T follicular helper cell (primary cell): ENCODE measurements around the gene DNLZ.
A peak's percentile ranks its signal among the peaks of the same experiment; 100 is the strongest.

Source experiments
- DNase-seq: peaks from one replicate; pipeline ENCODE4 v3.0.0-alpha.2; 2020; ENCODE audit warnings: low read depth

Gene DNLZ

DNA sequence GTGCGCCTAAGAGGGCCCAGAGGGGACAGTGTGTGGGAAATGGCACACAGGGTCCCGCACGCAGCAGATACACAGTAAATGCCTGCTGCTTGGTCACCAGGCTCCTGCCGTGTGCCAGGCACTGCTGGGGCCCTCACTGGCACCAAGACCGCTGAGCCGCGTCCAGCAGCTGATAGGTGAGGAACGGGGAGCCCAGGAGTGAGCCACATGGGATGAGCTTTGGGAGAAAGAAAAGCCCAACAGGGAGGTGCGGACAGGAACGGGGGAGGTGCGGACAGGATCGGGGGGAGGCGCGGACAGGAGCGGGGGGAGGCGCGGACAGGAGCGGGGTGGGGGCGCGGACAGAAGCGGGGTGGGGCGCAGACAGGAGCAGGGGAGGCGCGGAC is 19.7 kb downstream of the DNLZ start:
- DNase-seq, result no peak

GRCh38 chr9:136343121-136343883 is 20.2 kb downstream of the DNLZ start:
- no peak for DNase-seq

GRCh38 chr9:136342181-136343120 is 21.1 kb downstream of the DNLZ start:
- DNase-seq, result peak; percentile 24

- DNase-seq, result no peak
These were observed 21.8 kb downstream of the DNLZ start for GRCh38 chr9:136341769-136342168.

DNA sequence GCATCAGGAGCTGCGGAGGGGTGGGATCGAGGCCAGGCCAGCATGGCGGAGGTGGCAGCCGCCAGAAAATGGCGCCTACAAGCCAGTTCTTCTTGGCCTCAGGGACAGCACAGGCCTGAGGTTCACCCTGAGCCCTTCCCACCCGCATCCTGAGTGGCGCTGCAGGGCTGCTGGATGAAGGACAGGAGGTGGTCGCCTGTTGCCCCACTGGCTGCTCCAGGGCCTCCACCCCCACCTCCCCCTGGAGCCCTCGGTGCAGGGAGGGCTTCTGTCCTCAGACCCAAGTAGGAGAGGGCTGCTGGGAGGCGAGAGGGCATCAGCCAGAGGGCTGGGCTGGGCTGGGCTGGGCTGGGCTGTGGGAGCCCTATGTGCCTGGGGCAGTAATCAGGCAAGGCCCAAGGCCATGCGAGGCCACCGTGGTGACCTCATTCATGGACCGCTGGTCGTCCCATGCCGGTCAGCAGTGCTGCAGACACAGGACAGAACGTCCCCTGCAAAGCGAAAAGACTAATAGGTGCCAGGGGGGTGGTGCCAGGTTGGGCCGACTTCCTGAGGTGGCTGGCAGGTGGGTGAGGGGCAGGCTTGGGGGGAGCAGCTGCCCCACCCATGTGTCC is 22.4 kb downstream of the DNLZ start:
- no peak for DNase-seq

GRCh38 chr9:136340356-136341041 is 23.0 kb downstream of the DNLZ start:
- no peak for DNase-seq

DNA sequence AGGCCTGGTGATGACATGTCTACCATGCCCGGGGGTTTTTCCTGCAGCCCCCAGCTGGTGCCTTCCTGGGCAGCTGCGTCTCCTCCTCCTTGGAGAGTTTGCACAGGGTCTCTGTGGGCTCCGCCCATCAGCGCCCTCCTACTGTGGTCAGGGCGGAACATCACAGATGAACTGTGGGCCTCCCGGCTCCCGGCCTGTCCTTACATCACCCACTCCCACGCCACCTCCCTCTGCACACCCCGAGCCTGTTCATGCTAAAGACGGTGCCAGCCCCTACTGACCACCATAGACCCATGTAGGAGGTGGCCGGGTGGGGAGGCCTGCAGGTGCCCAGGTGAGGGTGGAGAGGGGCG is 23.6 kb downstream of the DNLZ start:
- no peak for DNase-seq

DNA sequence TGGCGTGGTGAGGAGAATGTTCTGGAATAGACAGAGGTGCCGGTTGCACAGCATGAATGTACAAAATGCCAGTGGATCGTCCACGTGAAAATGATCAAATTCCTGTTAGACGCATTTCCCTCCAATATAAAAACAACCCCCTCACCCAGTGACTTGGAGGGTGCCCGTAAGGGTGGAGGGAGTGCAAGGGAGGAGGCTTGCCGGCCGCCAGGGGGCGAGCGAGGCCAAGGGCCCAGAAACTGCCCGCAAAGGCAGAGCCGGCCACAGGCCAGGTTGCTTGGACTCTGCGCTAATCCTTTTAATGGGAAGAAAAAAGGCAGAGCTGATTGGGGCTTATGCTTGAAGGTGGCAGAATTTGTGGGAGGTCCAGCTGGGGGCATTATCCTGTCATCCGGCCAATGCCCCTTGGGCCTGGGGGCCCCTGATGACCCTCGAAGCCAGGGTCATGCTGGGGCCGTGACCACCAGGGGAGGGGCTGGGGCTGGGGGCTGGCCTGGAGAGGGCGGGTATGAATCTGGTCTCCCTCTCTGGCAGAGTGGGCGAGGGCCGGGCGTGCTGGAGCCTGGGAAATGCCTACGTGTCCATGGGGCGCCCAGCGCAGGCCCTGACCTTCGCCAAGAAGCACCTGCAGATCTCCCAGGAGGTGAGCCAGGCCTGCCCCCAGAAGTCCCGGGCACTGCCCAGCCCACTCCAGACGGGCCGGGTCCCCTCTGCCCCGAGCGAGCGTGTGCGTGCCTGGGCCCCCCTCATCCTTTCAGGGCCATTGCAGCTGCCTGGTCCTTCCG is 24.2 kb downstream of the DNLZ start:
- DNase-seq, result peak; percentile 11

DNA sequence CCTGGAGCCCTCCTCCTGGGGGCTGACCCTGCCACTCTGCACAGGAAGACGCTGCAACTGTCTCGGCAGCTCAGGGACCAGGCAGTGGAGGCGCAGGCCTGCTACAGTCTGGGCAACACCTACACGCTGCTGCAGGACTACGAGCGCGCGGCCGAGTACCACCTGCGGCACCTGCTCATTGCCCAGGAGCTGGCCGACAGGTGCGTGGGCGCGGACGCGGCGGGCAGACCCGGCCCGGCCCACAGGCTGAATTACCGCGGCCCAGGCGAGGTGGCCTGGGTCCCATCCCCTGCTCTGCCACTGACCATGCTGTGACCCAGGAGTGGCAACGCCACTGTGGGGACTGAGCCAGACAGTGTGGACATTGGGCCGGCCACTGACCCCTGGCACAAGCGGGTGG is 25.0 kb downstream of the DNLZ start:
- DNase-seq, result no peak

DNA sequence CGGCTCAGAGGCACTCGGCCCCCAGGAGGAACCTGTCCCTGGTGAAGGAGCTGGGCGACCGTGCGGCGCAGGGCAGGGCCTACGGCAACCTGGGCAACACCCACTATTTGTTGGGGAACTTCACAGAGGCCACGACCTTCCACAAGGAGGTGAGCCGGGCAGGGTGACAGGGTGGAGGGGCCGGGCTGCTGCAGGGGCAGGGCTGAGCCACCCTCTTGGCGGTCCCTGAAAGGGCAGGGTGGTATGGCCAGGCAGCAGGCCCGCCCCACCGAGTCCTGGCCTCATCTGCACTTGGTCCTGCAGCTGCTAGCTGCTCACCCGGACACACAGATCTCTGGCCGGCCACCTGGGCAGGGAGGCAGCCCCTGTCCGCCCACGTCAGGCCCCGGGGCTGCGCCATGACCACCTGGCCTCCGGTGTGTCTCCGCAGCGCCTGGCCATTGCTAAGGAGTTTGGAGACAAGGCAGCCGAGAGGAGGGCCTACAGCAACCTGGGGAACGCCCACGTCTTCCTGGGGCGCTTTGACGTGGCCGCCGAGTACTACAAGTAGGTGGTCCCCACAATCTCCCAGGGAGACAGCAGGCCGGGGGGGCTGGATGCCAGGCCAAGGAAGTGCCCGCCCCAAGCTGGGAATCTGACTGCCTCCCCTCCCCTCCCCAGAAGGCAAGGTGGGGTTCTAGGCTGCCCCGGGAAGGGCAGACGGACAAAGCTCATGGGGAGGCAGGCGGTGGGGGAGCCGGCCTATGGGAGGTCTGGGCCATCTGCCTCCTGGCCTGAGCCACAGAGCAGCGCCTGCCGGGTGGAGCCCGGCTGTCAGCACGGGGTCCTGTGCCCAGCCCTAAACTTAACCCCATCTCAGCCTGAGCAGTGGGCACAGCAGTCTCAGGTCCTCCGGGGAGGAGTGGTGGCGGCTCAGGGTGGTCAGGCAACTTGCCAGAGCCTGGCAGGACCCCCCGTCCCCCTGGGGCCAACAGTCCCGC is 25.8 kb downstream of the DNLZ start:
- DNase-seq, result no peak

GRCh38 chr9:136336881-136337280 is 26.7 kb downstream of the DNLZ start:
- DNase-seq, result no peak

GRCh38 chr9:136336156-136336870 is 27.2 kb downstream of the DNLZ start:
- no peak for DNase-seq

- DNase-seq, result no peak
These were observed 28.0 kb downstream of the DNLZ start for GRCh38 chr9:136335296-136336155.

DNA sequence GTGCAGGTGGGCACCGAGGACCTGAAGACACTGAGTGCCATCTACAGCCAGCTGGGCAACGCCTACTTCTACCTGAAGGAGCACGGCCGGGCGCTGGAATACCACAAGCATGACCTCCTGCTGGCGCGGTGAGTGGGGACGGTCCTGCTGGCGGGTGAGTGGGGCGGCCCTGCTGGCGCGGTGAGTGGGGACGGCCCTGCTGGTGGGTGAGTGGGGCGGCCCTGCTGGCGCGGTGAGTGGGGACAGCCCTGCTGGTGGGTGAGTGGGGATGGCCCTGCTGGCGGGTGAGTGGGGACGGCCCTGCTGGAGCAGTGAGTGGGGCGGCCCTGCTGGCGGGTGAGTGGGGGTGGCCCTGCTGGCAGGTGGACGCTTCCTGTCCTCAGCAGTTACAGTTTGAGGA is 29.0 kb downstream of the DNLZ start:
- no peak for DNase-seq

DNA sequence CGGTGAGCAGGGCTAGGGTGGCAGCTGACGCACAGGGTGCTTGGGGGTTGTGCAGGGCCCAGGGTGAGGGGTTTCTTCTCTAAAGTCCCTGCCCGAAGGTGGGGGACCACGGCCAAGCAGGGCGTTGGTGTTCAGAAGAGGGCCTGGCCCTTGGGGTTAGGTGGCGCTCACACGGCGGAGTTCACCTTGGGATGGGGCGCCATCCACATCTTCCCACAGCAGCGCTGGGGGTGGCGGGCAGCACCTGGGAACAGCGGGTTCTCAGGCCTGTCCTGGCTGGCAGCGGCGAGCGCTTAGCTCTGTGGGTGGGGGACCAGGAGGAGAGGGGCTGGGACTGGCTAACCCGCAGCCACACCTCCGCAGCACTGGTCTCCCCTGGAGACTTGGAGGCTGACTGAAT is 30.1 kb downstream of the DNLZ start:
- DNase-seq, result no peak

DNA sequence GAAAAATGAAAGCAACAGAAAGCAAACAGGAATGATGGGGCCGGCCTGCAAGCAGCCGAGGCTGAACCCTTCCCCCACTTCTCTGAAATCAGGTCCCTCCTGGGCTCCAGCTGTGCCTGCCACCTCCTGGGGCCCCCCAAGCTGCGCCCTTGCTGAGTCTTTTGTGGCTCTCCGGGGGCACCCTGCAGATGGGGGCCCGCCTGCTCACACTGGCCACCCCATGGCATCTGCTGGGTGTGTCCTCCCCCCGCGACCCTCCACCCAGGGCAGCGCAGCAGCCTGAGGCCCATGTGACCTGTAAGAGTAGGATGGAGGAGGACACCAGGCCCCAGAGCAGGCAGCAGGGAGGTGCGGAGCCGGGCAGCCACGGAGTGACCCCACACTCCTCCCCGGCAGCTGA is 30.5 kb downstream of the DNLZ start:
- no peak for DNase-seq

GRCh38 chr9:136332482-136332983 is 31.0 kb downstream of the DNLZ start:
- no peak for DNase-seq
